ENCODE results near the gene NUP210L. TPM values are rescaled to one million over a fixed set of nuclear protein-coding genes. Genes with fewer than 3 reads are reported as not detected.
"Not testable (repeated sequence)": the region's sequence is repeated elsewhere in the genome, so short reads cannot be mapped to it uniquely, and the experiment has no call there.

NUP210L gene
- total RNA-seq, 2 experiments from 2014 or later: 0.03 to 0.06 TPM

GRCh38 chr1:154137888-154138287 is 17.0 kb downstream of the NUP210L start:
- Histone ChIP-seq H3K9me2 (ENCODE audit: insufficient read depth, low read length) (no peaks in the 10 kb centered on the region), H3K4me3 (ENCODE audit: low read depth, low read length, poor library complexity, severe bottlenecking) (no peak overlapping the region), H3K4me1 (ENCODE audit: insufficient read depth, low read length, poor library complexity, severe bottlenecking) (no peaks in the 10 kb centered on the region), H4K20me1 (ENCODE audit: insufficient read depth, low read length) (no peaks in the 10 kb centered on the region), H3K27ac (ENCODE audit: low read depth, low read length, poor library complexity, severe bottlenecking) (no peak overlapping the region), H3K36me3 (ENCODE audit: insufficient read depth, low read length) (no peaks in the 10 kb centered on the region), H3K4me2 (ENCODE audit: low read length) (no peak overlapping the region), H3K9me3 (ENCODE audit: low read length) (no peaks in the 10 kb centered on the region), H2AFZ (ENCODE audit: low read length) (no peak overlapping the region), H3K79me2 (ENCODE audit: insufficient read depth, low read depth, low read length) (no peaks in the 10 kb centered on the region)
- intact Hi-C loops (cut with micrococcal nuclease; ENCODE audit: unreplicated experiment): no loop called here
- ChIA-PET POLR2A (interaction anchor here (0.6 kb wide), 2 partner anchors 12 to 114 kb away, joined by 3 to 6 read pairs; no protein-coding TSS in a partner anchor), CTCF (ENCODE audit: unreplicated experiment) (no interaction called here)
- no peak for TF ChIP-seq EZH2phosphoT487 (IDR thresholded peaks at IDR 0.05; ENCODE audit: borderline replicate concordance, low read depth, low read length)
- TF ChIP-seq, protein P1, sequence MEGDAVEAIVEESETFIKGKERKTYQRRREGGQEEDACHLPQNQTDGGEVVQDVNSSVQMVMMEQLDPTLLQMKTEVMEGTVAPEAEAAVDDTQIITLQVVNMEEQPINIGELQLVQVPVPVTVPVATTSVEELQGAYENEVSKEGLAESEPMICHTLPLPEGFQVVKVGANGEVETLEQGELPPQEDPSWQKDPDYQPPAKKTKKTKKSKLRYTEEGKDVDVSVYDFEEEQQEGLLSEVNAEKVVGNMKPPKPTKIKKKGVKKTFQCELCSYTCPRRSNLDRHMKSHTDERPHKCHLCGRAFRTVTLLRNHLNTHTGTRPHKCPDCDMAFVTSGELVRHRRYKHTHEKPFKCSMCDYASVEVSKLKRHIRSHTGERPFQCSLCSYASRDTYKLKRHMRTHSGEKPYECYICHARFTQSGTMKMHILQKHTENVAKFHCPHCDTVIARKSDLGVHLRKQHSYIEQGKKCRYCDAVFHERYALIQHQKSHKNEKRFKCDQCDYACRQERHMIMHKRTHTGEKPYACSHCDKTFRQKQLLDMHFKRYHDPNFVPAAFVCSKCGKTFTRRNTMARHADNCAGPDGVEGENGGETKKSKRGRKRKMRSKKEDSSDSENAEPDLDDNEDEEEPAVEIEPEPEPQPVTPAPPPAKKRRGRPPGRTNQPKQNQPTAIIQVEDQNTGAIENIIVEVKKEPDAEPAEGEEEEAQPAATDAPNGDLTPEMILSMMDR (conservative IDR thresholded peaks at IDR 0.05; ENCODE audit: low read length): no peak
- no TSS peak for BruUV-seq (replicated peaks)
- no peak for DNase-seq (ENCODE audit: low spot score)

- ChIA-PET CTCF (ENCODE audit: unreplicated experiment) (no interaction called here), POLR2A (interaction anchor here (0.7 kb wide), 2 partner anchors 15 to 131 kb away, joined by 3 read pairs; no protein-coding TSS in a partner anchor)
- Histone ChIP-seq H3K9me2 (ENCODE audit: insufficient read depth, low read length) (no peaks in the 10 kb centered on the region), H3K27ac (ENCODE audit: low read depth, low read length, poor library complexity, severe bottlenecking) (no peak overlapping the region), H3K4me3 (ENCODE audit: low read depth, low read length, poor library complexity, severe bottlenecking) (no peak overlapping the region), H3K79me2 (ENCODE audit: insufficient read depth, low read depth, low read length) (no peaks in the 10 kb centered on the region), H2AFZ (ENCODE audit: low read length) (no peak overlapping the region), H3K36me3 (ENCODE audit: insufficient read depth, low read length) (no peaks in the 10 kb centered on the region), H3K4me2 (ENCODE audit: low read length) (no peak overlapping the region), H3K4me1 (ENCODE audit: insufficient read depth, low read length, poor library complexity, severe bottlenecking) (no peaks in the 10 kb centered on the region), H3K9me3 (ENCODE audit: low read length) (no peaks in the 10 kb centered on the region), H4K20me1 (ENCODE audit: insufficient read depth, low read length) (no peaks in the 10 kb centered on the region)
- no TSS peak for BruUV-seq (replicated peaks)
- no peak for TF ChIP-seq EZH2phosphoT487 (IDR thresholded peaks at IDR 0.05; ENCODE audit: borderline replicate concordance, low read depth, low read length)
- TF ChIP-seq, protein P1 (conservative IDR thresholded peaks at IDR 0.05; ENCODE audit: low read length): no peak
- no peak for DNase-seq (ENCODE audit: low spot score)
- intact Hi-C loops (cut with micrococcal nuclease; ENCODE audit: unreplicated experiment): no loop called here
Measured at GRCh38 chr1:154133256-154133655, 21.6 kb downstream of the NUP210L start.

DNA sequence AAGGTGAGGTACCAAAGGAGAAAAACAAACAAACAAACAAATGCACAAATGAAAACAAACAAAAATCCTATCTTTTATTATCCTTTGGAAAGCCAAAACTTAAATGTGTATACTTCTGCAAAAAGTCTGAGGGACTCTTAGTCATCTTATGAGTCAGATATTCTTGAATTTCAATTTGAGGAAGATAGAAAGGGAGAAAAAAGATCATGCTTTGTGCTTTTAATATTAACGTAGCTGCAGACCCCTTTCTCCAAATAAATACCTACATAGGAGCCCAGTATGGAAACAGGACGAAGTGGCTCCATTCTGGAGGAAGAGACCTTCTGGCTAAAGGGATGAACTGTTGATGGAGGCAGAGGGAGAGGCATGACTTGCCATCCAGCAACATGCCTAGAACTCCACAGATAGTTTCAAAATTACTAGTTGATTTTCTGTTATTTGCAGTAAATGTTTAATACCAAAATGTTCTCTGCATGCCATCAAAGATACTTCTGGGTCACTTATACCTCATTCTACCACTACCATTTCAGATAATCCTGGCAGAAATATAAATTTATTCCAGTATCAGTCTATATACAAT is 25.4 kb downstream of the NUP210L start:
- Histone ChIP-seq H2AFZ (ENCODE audit: low read length) (no peak overlapping the region), H3K27ac (ENCODE audit: low read depth, low read length, poor library complexity, severe bottlenecking) (no peak overlapping the region), H3K9me2 (ENCODE audit: insufficient read depth, low read length) (no peaks in the 10 kb centered on the region), H3K36me3 (ENCODE audit: insufficient read depth, low read length) (no peaks in the 10 kb centered on the region), H3K4me3 (ENCODE audit: low read depth, low read length, poor library complexity, severe bottlenecking) (no peak overlapping the region), H3K79me2 (ENCODE audit: insufficient read depth, low read depth, low read length) (no peaks in the 10 kb centered on the region), H3K9me3 (ENCODE audit: low read length) (no peaks in the 10 kb centered on the region), H3K4me1 (ENCODE audit: insufficient read depth, low read length, poor library complexity, severe bottlenecking) (no peaks in the 10 kb centered on the region), H3K4me2 (ENCODE audit: low read length) (no peak overlapping the region), H4K20me1 (ENCODE audit: insufficient read depth, low read length) (no peaks in the 10 kb centered on the region)
- intact Hi-C loops (cut with micrococcal nuclease; ENCODE audit: unreplicated experiment): no loop called here
- no peak for DNase-seq (ENCODE audit: low spot score)
- no peak for TF ChIP-seq EZH2phosphoT487 (IDR thresholded peaks at IDR 0.05; ENCODE audit: borderline replicate concordance, low read depth, low read length)
- TF ChIP-seq, protein P1 (conservative IDR thresholded peaks at IDR 0.05; ENCODE audit: low read length): no peak
- ChIA-PET CTCF (ENCODE audit: unreplicated experiment) (no interaction called here), POLR2A (no interaction called here)
- BruUV-seq (replicated peaks): no TSS peak

DNA sequence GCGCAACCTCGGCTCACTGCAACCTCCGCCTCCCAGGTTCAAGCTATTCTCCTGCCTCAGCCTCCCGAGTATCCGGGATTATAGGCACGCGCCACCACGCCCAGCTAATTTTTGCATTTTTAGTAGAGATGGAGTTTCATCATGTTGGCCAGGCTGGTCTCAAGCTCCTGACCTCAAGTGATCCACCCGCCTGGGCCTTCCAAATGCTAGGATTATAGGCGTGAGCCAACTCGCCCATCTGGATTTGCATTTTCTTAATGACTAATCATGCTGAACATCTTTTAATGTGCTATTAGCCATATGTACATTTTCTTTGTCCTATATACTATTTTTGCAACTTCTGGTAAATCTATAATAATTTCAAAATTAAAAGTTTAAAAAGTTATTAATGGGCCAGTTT is 31.7 kb downstream of the NUP210L start:
- intact Hi-C loops (cut with micrococcal nuclease; ENCODE audit: unreplicated experiment); H3K36me3 ChIP-seq (ENCODE audit: insufficient read depth, low read length); POLR2A ChIA-PET; H4K20me1 ChIP-seq (ENCODE audit: insufficient read depth, low read length); CTCF ChIA-PET (ENCODE audit: unreplicated experiment); BruUV-seq (replicated peaks); H3K79me2 ChIP-seq (ENCODE audit: insufficient read depth, low read depth, low read length); H3K9me2 ChIP-seq (ENCODE audit: insufficient read depth, low read length); H3K27ac ChIP-seq (ENCODE audit: low read depth, low read length, poor library complexity, severe bottlenecking); DNase-seq (ENCODE audit: low spot score); H3K9me3 ChIP-seq (ENCODE audit: low read length); H3K4me3 ChIP-seq (ENCODE audit: low read depth, low read length, poor library complexity, severe bottlenecking); H2AFZ ChIP-seq (ENCODE audit: low read length); H3K4me1 ChIP-seq (ENCODE audit: insufficient read depth, low read length, poor library complexity, severe bottlenecking); H3K4me2 ChIP-seq (ENCODE audit: low read length): not testable (repeated sequence)
